DMS53 treated with DMSO at 0.1 percent for 48 hours (cell line): Measurements from ENCODE around the gene ZNF521.
"Not testable (repeated sequence)": the region's sequence is repeated elsewhere in the genome, so short reads cannot be mapped to it uniquely, and the experiment has no call there.

Source experiments
- DNase-seq: peaks from one replicate; lab custom pipeline; 2025; ENCODE audit not compliant: unreplicated experiment; lab: John Stamatoyannopoulos, UW

Gene ZNF521

DNA sequence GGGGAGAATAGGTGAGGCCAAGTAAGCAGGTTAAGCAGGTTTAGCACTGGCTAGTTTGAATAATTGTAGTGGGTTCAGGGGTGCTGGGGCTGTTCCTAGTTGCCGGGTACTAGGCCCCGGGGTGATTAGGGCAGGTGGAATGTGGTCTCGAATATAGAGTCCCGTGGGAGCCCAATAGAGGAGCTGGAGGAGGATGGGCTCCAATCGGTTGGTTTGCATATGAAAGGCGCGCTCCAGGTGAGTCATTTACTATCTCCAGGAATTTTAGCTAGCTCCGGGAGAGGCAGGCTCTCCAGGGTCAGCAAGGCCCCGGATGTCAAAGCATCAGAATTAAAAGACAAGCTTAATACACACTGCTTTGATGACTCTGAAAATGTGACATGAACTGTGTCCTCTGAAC lies 304.0 kb downstream of the ZNF521 start:
- DNase-seq, result no peak

DNA sequence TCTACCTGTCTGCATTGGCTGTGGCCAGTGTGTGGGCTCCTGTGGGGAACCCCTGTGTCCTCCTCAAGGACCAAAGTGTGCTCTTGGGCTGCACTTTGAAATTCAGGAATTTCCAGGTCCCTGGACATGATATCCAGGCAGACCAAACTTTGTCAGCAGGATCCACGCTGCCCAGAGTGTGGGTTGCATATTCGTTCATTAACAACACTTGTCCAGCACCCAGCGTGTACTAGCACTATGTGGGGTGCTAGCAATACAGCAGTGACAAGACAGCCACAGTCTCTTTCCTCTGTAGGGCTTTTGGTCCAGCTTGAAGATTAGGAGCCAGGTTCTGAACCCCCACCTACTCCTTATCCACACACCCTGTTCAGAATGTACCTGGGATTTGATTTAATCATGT lies 304.5 kb downstream of the ZNF521 start:
- no peak for DNase-seq

DNA sequence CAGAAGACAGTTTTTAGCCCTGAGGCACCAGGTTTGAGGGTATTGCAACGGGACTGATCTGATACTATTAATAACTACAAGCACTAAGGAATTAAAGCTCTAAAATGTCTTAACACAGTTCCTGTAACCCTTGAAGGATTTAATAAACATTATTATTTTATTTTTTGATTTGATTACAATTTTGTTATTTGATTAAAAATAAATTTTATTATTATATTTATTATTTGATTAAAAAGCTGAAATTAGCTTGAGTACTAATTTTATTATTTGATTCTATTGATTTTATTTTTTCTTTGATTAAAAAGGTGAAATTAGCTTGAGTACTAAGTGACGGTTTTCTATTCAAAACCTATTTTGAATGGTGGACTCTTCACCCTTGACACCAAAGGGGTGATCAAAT lies 307.3 kb downstream of the ZNF521 start:
- no peak for DNase-seq

DNA sequence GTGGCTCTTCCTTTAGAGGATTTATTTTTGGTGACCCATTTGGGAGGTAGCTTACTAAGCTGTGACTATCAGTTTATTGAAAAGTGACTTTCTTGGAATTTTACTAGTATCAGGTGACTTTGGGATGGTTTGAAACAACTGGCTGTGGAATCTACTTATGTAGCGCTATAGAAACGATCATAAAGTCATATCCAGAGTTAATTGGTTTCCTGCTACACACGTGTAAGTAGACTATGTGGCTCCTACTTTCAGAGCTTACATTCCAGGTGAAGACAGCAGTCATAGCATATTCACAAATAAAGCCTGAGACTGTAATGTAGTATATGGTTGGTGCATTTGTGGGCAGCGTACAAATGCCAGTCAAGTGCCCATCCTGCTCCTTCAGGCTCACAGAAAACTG lies 308.9 kb downstream of the ZNF521 start:
- no peak for DNase-seq

DNA sequence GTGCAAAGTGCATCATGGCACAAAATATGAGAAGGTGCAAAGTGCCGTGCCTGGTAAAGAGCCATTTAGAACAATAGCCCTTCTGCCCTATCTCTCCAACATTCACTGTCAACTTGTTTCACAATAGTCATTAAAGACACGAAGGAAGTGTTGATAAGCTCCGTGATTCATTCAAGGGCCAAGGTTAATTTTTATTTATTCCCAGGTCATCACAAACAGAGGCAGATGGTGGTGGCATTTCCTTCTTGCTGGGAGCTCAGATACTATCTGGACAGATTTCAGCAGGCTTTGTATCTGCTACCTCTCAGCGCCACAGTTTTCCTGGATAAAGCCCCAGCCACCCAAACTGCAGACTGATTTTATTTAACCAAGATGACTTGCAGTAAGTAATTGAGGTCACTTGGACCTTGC lies 309.3 kb downstream of the ZNF521 start:
- no peak for DNase-seq

DNA sequence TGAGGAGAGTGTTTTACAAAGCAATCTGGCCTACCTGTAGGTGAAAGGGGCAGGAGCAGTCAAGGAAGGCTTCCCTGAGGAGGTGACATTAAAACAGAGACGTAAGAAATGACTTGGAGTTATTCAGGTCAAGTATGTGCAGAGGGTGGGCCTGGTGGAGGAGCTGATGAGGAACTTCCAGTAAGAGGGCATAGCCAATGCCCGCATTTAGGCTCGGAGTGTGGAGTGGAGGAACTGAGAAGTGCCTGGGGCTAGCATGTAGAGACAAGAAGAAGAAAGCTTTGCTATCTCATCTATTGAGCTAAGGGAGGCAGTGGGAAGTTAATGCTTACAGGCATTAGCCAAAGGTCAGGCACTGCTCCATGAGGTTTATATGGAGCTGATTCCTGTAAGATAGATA lies 312.2 kb downstream of the ZNF521 start:
- DNase-seq, result no peak

DNA sequence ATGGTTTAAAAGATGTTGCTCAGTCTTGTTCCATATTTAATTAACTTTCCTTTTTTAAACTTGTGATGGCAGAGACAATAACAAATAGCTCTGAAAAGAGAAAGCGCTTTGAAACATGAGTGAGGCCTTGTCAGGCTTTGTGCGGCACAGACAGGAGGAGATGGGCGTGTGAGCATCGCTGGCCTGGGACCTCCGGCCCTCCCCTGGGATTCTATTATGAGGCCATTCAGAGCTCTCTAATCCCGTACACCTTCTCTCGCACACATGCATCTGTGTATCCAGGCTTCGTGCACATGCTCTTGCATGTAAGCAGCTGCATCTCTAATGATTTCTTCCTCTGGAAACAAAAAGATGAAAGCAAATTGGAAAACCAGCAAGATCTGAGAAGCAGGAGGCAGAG lies 313.7 kb downstream of the ZNF521 start:
- no peak for DNase-seq

DNA sequence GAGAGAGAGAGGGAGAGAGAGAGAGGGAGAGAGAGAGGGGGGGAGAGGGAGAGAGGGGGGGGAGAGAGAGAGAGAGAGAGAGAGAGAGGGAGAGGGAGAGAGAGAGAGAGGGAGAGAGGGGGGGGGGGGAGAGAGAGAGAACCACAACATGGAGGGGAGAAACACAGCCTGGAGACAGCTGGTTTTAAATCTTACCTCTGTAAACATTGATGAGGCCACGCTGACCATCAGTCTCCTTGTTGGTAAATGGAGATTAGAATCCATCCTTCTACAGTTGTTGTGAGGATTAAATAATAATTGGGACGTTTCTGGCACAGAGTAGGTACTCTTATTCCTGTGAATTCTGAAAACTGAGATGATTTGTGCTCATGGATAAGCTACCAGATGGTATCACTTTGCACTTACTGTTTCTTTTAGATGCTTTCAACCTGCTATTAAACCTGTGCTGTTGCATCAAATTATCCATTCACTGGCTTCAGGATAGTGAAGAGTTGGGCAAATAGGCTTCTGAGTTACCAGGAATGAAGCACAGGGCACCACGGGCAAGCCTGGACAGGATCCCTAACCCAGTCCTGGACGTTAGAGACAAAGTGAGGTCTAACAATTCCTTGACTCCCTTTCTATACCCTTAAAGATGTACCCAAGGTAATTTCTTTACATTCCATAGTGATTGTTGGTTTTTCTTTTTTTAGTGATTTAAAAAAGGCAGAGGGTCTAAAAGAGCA lies 318.1 kb downstream of the ZNF521 start:
- no peak for DNase-seq

DNA sequence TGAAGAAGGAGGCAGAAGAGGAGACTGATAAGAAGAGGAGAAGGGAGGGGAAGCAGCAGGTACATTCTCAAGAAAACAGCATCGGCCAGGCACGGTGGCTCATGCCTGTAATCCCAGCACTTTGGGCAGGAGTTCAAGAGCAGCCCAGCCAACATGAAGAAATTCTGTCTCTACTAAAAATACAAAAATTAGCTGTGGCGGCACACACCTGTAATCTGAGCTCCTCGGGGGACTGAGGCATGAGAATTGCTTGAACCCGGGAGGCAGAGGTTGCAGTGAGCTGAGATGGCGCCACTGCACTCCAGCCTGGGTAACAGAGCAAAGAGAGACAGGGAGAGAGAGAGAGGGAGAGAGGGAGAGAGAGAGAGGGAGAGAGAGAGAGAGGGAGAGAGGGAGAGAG lies 318.8 kb downstream of the ZNF521 start:
- not testable (repeated sequence) for DNase-seq

DNA sequence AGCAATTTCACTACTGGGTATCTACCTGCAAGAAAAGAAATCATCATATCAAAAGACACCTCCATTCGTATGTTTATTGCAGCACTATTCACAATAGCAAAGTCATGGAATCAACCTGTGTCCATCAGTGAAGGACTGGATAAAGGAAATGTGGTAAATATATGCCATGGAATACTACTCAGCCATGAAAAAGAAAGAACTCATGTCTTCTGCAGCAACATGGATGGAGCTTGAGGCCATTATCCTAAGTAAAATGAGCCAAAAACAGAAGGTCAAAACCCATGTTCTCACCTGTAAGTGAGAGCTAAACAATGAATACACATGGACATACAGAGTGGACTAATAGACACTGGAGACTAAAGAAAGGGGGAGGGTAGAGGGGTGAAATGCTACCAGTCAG lies 322.2 kb downstream of the ZNF521 start:
- no peak for DNase-seq

DNA sequence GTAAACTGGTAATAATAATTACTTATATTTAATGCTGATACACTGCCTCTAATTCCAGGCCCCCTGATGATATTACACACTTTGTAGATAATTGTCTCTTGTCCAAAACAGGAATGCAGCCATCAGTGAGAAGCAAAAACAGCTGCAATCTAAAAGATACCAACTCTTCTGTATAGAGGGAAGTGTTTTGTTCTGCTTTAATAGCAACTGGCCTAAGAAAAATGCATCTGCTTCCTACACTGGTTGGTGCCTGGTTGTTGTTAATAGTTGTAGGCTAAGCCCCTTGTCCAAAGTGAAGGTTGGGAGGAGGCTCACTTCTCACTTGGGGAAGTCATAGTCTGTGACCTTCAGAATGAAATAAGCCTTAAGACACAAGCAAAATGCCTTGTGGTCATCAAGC lies 332.0 kb downstream of the ZNF521 start:
- DNase-seq, result no peak

DNA sequence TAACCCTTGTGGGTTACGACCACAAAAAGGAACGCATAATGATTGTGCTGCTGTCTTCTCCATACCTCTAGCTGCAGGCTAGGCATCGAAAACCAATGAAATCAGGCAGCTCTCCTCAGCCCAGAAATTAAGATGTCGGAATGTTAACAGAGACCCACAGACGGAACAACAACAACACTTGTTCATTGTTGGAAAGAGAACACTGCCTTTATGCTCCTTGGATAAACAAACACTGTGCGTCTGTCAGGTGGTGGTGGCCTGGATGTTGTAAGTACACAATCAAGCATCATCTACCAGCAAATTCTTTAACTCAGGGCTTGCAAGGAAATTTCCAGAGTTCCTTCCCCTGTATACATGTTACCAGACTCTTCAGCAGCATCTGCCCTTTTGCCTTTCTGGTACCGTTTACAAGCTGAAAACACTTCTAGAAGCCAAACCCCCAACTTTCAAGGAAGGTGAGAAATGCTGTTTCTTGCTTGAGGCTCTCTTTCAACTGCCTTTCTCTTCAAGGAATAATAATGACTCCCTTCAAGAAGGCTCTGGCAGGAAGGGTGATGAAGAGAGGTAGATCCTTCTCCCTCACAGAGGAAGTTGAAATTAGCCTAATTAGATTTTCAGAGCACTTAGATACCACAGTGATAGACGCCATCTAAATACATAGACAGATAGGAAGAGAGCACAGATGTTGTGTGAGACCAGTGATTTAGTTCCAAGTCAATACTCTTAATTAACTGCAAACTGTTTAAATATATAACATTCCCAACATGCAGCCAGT lies 332.7 kb downstream of the ZNF521 start:
- DNase-seq, result no peak

DNA sequence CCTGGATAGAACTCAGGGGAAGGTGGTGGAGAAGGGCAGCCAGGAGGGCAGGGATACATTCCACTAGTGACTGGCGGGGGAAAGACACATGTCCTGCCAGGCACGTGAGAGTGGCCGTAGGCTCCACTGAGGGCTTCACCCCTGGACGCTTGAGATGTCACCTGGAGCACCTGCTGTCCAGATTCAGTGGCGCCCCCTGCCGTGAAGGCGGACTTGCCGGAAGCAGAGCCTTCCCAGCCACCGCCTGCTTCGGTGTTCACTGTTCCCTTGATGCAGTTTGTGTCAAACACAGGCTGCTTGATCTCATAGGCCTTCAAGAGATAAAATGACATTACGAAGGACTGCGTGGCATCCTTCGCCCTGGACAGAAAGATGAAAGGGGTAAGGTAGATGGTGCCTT lies 335.3 kb downstream of the ZNF521 start:
- DNase-seq, result no peak

DNA sequence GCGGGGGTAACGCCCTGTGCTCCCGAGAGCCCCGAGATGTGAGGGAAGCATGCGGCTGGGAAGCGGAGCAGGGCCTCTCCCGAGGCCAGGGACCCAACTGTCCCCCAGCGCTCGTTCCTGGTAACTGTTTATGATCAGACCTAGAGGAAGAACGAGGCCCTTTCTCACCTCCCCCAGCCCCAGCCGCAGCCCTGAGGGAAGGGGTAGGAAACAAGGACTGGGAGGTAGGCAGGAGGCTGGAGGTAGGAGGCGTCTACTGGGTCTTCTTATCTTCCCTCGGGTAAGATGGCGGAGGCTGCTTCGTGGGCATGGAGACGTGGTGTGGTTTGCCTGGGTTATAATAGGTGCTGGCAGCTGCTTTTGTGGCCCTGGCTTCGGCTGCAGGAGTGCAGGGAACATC lies 335.8 kb downstream of the ZNF521 start:
- DNase-seq, result no peak
